Esophagus squamous epithelium (tissue), 4 donors: ENCODE measurements around the gene UBL4A.

Experiments
- CTCF ChIP-seq, 6 experiments: fragments of 450-650 bp in 4 of 6; fragments of 200-600 bp in 2 of 6; sonication (generic) in 2 of 6; IDR thresholded peaks; one replicate each; pipeline ENCODE4 v1.5.1; 2016 to 2019; ENCODE audit warnings: antibody characterized with exemption in 6 of 6, mild to moderate bottlenecking in 4 of 6, moderate library complexity in 4 of 6
- POLR2A ChIP-seq, 4 donors: fragments of 450-650 bp; IDR thresholded peaks; one replicate each; pipeline ENCODE4 v1.6.1; 2017; ENCODE audit warnings: antibody characterized with exemption in 4 of 4, mild to moderate bottlenecking in 4 of 4, moderate library complexity in 3 of 4

- TF ChIP-seq CTCF (IDR thresholded peaks at IDR 0.05): no peak
- no peak for TF ChIP-seq POLR2A (IDR thresholded peaks at IDR 0.05)
These were observed 37.9 kb downstream of the UBL4A start for GRCh38 chrX:154448484-154448883.
